CD14-positive monocyte (primary cell): ENCODE measurements around the gene KBTBD12. TPM values are rescaled to one million over a fixed set of nuclear protein-coding genes. Genes with fewer than 3 reads are reported as not detected.

Experiments used
- DNase-seq, 3 donors: peaks; one replicate each; pipeline ENCODE4 v3.0.0-alpha.2; 2011 to 2022
- H2AFZ ChIP-seq: 2 replicates; pipeline ENCODE4 v1.6.0; 2012; ENCODE audit warnings: mild to moderate bottlenecking, low read depth, low read length, inconsistent platforms; ENCODE audit not compliant: insufficient read depth, poor library complexity, severe bottlenecking
- H3K27ac ChIP-seq, 2 donors: 1 replicate in 1 of 2; 2 replicates in 1 of 2; pipeline ENCODE4 v1.5.1; 2012 to 2013; ENCODE audit warnings: low read length in 2 of 2, control low read depth in 1 of 2, inconsistent platforms in 1 of 2, low read depth in 1 of 2, mild to moderate bottlenecking in 1 of 2
- H3K27me3 ChIP-seq, 2 donors: one replicate each; pipeline versions ENCODE4 v1.6.0 to v1.6.1; 2011 to 2013; ENCODE audit warnings: low read length in 2 of 2; ENCODE audit not compliant: control insufficient read depth in 2 of 2, insufficient read depth in 2 of 2
- H3K36me3 ChIP-seq, 2 donors: replicated peaks in 1 of 2; 1 replicate in 1 of 2; 2 replicates in 1 of 2; pipeline versions ENCODE4 v1.5.1 to v1.6.1; 2012 to 2013; ENCODE audit warnings: low read length in 2 of 2, control low read depth in 1 of 2, inconsistent platforms in 1 of 2, mild to moderate bottlenecking in 1 of 2; ENCODE audit not compliant: insufficient read depth in 2 of 2, control insufficient read depth in 1 of 2
- H3K4me1 ChIP-seq, 2 donors: 1 replicate in 1 of 2; 2 replicates in 1 of 2; pipeline versions ENCODE4 v1.5.1 to v1.6.1; 2012 to 2013; ENCODE audit warnings: low read length in 2 of 2, control low read depth in 1 of 2, inconsistent platforms in 1 of 2, mild to moderate bottlenecking in 1 of 2, moderate library complexity in 1 of 2; ENCODE audit not compliant: insufficient read depth in 2 of 2, control insufficient read depth in 1 of 2
- H3K4me2 ChIP-seq: replicated peaks from 2 replicates; pipeline ENCODE3; 2012; ENCODE audit warnings: low read length, moderate library complexity, mild to moderate bottlenecking; ENCODE audit not compliant: poor library complexity, severe bottlenecking; ENCODE audit errors: extremely low read depth
- H3K4me3 ChIP-seq, 3 experiments: fragments of 200-600 bp in 1 of 3; sonication (generic) in 1 of 3; replicated peaks in 1 of 3; 1 replicate in 2 of 3; 2 replicates in 1 of 3; pipeline ENCODE4 v1.5.1; 2011 to 2013; ENCODE audit warnings: low read length in 3 of 3, mild to moderate bottlenecking in 3 of 3, control low read depth in 2 of 3, low read depth in 2 of 3, inconsistent platforms in 1 of 3, moderate library complexity in 1 of 3
- H3K79me2 ChIP-seq: 2 replicates; pipeline ENCODE4 v1.6.0; 2012; ENCODE audit warnings: mild to moderate bottlenecking, control low read depth, inconsistent platforms, low read length, moderate library complexity; ENCODE audit not compliant: insufficient read depth
- H3K9ac ChIP-seq: 2 replicates; pipeline ENCODE4 v1.6.0; 2017; ENCODE audit warnings: low read length, mild to moderate bottlenecking; ENCODE audit not compliant: insufficient read depth, poor library complexity, severe bottlenecking
- H3K9me3 ChIP-seq, 2 donors: replicated peaks in 1 of 2; 1 replicate in 1 of 2; 2 replicates in 1 of 2; pipeline versions ENCODE4 v1.5.1 to v1.6.1; 2012 to 2013; ENCODE audit warnings: low read length in 2 of 2, control low read depth in 1 of 2; ENCODE audit not compliant: control insufficient read depth in 1 of 2, insufficient read depth in 1 of 2
- H4K20me1 ChIP-seq: 2 replicates; pipeline ENCODE4 v1.6.0; 2012; ENCODE audit warnings: mild to moderate bottlenecking, low read length, control low read depth, moderate library complexity; ENCODE audit not compliant: insufficient read depth
- H3K27ac Mint-ChIP-seq, 7 donors: one replicate each; pipeline ENCODE4 v1.8.0; 2020; ENCODE audit warnings: mild to moderate bottlenecking in 7 of 7, mixed read lengths in 7 of 7, moderate library complexity in 6 of 7, inconsistent platforms in 2 of 7
- H3K27me3 Mint-ChIP-seq, 3 donors: one replicate each; pipeline ENCODE4 v1.8.0; 2021 to 2022; ENCODE audit warnings: low read depth in 3 of 3, mild to moderate bottlenecking in 3 of 3, mixed read lengths in 3 of 3, moderate library complexity in 3 of 3, inconsistent platforms in 1 of 3
- H3K36me3 Mint-ChIP-seq, 2 donors: one replicate each; pipeline ENCODE4 v1.8.0; 2020; ENCODE audit warnings: mixed read lengths in 2 of 2, inconsistent platforms in 1 of 2, mild to moderate bottlenecking in 1 of 2
- H3K4me1 Mint-ChIP-seq: one replicate; pipeline ENCODE4 v1.8.0; 2020; ENCODE audit warnings: mild to moderate bottlenecking, mixed read lengths
- H3K4me3 Mint-ChIP-seq, 2 donors: one replicate each; pipeline ENCODE4 v1.8.0; 2020; ENCODE audit warnings: mild to moderate bottlenecking in 2 of 2, mixed read lengths in 2 of 2, moderate library complexity in 1 of 2
- H3K9me3 Mint-ChIP-seq, 7 donors: one replicate each; pipeline ENCODE4 v1.8.0; 2020 to 2022; ENCODE audit warnings: mixed read lengths in 7 of 7, mild to moderate bottlenecking in 6 of 7, moderate library complexity in 6 of 7, inconsistent platforms in 2 of 7
- WGBS: methylation state at CpG from one replicate; pipeline ENCODE4 v1.1.5; 2013; ENCODE audit warnings: missing lambda C conversion rate; ENCODE audit not compliant: insufficient coverage; 5-methylcytosine and 5-hydroxymethylcytosine counted together
- intact Hi-C, 2 donors: fragments of 100-400 bp; cut with micrococcal nuclease; formaldehyde crosslinking; loops; one replicate each; pipeline versions ENCODE4 v1.15.0 to v1.15.1; 2023
- polyA plus RNA-seq, 3 donors: library from polyadenylated mRNA; depleted of rRNA in 1 of 3; unstranded in 2 of 3; stranded (reverse) in 1 of 3; fragments of 300-500 nt in 2 of 3; fragments of >200 nt in 1 of 3; fragmentation: Illumina TruSeq in 2 of 3; gene quantifications; 1 replicate in 2 of 3; 2 replicates in 1 of 3; pipeline ENCODE4 v1.2.3, GENCODE V29; 2012 to 2021
- TF ChIP-seq, protein P1 (sequence below): fragments of 200-600 bp; IDR thresholded peaks from one replicate; pipeline ENCODE4 v1.8.0; 2022; ENCODE audit warnings: antibody characterized with exemption, mild to moderate bottlenecking

Gene KBTBD12
- polyA plus RNA-seq, 3 donors: not detected

DNA sequence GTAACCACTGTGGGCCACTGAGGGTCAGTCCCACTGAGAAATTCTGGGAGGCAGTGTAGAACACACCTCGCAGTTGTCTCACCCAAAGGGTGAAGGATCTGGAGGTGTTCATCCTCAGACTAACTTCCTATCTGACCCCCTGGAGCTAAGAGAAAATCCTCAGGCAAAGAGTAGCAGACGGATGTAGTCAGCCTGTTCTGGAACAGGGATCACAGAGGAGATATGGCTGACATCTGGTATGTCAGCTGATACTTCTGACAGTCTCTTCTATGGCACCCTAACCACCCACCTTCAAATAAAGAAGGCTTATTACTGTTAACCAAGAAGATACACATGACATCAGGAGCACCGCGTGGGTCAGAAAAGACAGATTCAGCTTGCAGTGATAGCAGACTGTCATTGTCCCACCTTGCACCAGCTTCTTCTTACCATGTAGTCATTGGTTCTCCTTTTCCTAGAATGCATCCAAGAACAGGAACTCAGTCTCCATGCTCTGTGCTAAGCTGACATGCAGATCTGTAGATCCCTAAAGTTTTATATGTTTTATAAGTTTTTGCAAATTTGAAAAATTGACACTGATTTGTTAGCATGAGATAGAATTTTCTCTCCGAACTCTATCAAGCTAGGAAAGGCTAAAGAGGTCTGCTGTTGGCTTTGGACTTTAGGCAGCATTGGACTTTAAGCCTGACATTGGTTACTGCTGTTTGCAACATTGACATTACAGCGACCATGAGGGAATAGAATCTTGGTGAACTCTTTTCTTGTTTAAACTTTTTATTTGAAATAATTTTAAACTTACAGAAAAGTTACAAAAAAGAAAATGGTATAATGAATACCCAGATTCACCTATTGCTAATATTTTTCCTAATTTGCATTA is 60.4 kb downstream of the KBTBD12 start:
- no peaks in the 10 kb centered on the region for H3K36me3 Mint-ChIP-seq
- TF ChIP-seq, protein P1, sequence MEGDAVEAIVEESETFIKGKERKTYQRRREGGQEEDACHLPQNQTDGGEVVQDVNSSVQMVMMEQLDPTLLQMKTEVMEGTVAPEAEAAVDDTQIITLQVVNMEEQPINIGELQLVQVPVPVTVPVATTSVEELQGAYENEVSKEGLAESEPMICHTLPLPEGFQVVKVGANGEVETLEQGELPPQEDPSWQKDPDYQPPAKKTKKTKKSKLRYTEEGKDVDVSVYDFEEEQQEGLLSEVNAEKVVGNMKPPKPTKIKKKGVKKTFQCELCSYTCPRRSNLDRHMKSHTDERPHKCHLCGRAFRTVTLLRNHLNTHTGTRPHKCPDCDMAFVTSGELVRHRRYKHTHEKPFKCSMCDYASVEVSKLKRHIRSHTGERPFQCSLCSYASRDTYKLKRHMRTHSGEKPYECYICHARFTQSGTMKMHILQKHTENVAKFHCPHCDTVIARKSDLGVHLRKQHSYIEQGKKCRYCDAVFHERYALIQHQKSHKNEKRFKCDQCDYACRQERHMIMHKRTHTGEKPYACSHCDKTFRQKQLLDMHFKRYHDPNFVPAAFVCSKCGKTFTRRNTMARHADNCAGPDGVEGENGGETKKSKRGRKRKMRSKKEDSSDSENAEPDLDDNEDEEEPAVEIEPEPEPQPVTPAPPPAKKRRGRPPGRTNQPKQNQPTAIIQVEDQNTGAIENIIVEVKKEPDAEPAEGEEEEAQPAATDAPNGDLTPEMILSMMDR: no peak
- H3K27ac Mint-ChIP-seq: no peak overlapping the region
- Histone ChIP-seq H3K4me1 (no peaks in the 10 kb centered on the region), H4K20me1 (no peaks in the 10 kb centered on the region), H3K4me3 (no peak overlapping the region), H3K9ac (no peak overlapping the region), H3K36me3 (no peaks in the 10 kb centered on the region), H3K27me3 (no peaks in the 10 kb centered on the region), H3K4me2 (no peak overlapping the region), H2AFZ (no peak overlapping the region), H3K27ac (no peak overlapping the region), H3K79me2 (no peaks in the 10 kb centered on the region), H3K9me3 (no peaks in the 10 kb centered on the region)
- no peaks in the 10 kb centered on the region for H3K4me1 Mint-ChIP-seq
- no peak overlapping the region for H3K4me3 Mint-ChIP-seq
- no peak for DNase-seq
- intact Hi-C loops: no loop called here
- 89% methylated on average over 3 of the region's 6 CpGs for WGBS
- peaks cover 0 to 3% (median 0%) of the 10 kb centered on the region in 7 donors for H3K9me3 Mint-ChIP-seq
- peaks cover 1 to 10% (median 3%) of the 10 kb centered on the region in 3 donors for H3K27me3 Mint-ChIP-seq

DNA sequence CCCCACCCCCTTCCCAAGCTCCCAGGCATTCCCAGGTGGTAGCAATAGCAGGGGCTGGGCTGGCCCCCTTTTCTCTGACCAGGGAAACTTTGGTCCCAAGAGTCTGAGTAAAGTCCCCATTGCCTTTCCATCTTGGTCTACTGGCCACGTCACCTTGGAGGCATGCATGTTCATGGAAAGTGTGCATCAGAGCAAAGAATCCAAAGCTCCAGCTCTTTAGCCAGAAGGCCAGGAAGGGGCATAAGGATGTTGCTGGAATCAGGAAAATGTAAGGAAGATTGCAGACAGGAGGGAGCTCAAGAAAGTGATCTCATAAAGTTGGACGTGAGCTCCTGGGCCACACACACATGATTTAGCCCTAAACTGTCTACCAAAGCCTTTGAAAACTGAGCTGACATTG is 63.6 kb downstream of the KBTBD12 start:
- H3K9me3 Mint-ChIP-seq: peaks cover 0 to 6% (median 3%) of the 10 kb centered on the region in 7 donors
- no peak overlapping the region for H3K27ac ChIP-seq
- peaks cover 2 to 7% (median 3%) of the 10 kb centered on the region in 3 donors for H3K27me3 Mint-ChIP-seq
- no peak overlapping the region for H3K4me3 ChIP-seq
- TF ChIP-seq, protein P1: no peak
- H3K4me1 ChIP-seq: no peaks in the 10 kb centered on the region
- no peak overlapping the region for H3K9ac ChIP-seq
- no peak overlapping the region for H3K4me2 ChIP-seq
- H3K36me3 ChIP-seq: no peaks in the 10 kb centered on the region
- no peaks in the 10 kb centered on the region for H3K27me3 ChIP-seq
- no peaks in the 10 kb centered on the region for H3K79me2 ChIP-seq
- intact Hi-C loops: no loop called here
- WGBS: 100% methylated on average over 2 of the region's 2 CpGs
- H4K20me1 ChIP-seq: no peaks in the 10 kb centered on the region
- no peak for DNase-seq
- no peaks in the 10 kb centered on the region for H3K9me3 ChIP-seq
- H3K4me1 Mint-ChIP-seq: no peaks in the 10 kb centered on the region
- H3K36me3 Mint-ChIP-seq: no peaks in the 10 kb centered on the region
- H2AFZ ChIP-seq: no peak overlapping the region
- no peak overlapping the region for H3K4me3 Mint-ChIP-seq
- no peak overlapping the region for H3K27ac Mint-ChIP-seq
